Activated CD4-positive, alpha-beta memory T cell treated with anti-CD3 and anti-CD28 coated beads for 36 hours (primary cell): ENCODE measurements around the gene TRIM27. TPM values are rescaled to one million over a fixed set of nuclear protein-coding genes. Genes with fewer than 3 reads are reported as not detected.
"Not testable (repeated sequence)": the region's sequence is repeated elsewhere in the genome, so short reads cannot be mapped to it uniquely, and the experiment has no call there.

Experiments used
- CTCF ChIA-PET: fragments of 350-600 bp; sonication (Branson Sonifier 250); formaldehyde crosslinking; loops from one replicate; lab custom pipeline; 2021; ENCODE audit warnings: antibody characterized with exemption, inconsistent platforms; lab: Charles Lee
- POLR2A ChIA-PET: fragments of 350-600 bp; sonication (Branson Sonifier 250); formaldehyde crosslinking; loops from one replicate; lab custom pipeline; 2021; ENCODE audit warnings: antibody characterized with exemption; lab: Charles Lee
- DNase-seq: peaks from one replicate; pipeline ENCODE4 v3.0.0-alpha.2; 2020
- H3K27ac Mint-ChIP-seq: one replicate; pipeline ENCODE4 v1.8.0; 2021; ENCODE audit warnings: mixed read lengths
- H3K27me3 Mint-ChIP-seq: one replicate; pipeline ENCODE4 v1.8.0; 2021; ENCODE audit warnings: mixed read lengths
- H3K36me3 Mint-ChIP-seq: one replicate; pipeline ENCODE4 v1.8.0; 2021; ENCODE audit warnings: mixed read lengths
- H3K4me1 Mint-ChIP-seq: one replicate; pipeline ENCODE4 v1.8.0; 2021; ENCODE audit warnings: low read depth, mixed read lengths
- H3K4me3 Mint-ChIP-seq: one replicate; pipeline ENCODE4 v1.8.0; 2021; ENCODE audit warnings: mild to moderate bottlenecking, mixed read lengths
- H3K9me3 Mint-ChIP-seq: one replicate; pipeline ENCODE4 v1.8.0; 2021; ENCODE audit warnings: mixed read lengths
- intact Hi-C: fragments of 100-400 bp; cut with micrococcal nuclease; formaldehyde crosslinking; loops from one replicate; pipeline ENCODE4 v1.15.1; 2023
- total RNA-seq, 2 experiments: library from RNA; stranded (reverse); gene quantifications; one replicate each; pipeline ENCODE4 v1.2.3, GENCODE V29; 2021

TRIM27 gene
- total RNA-seq, 2 experiments from 2014 or later, result 49.7 to 54.6 TPM

- peaks cover 27% of the 10 kb centered on the region for H3K4me1 Mint-ChIP-seq
- peaks cover 5% of the 10 kb centered on the region for H3K27me3 Mint-ChIP-seq
- no peak overlapping the region for H3K4me3 Mint-ChIP-seq
- peaks cover 6% of the 10 kb centered on the region for H3K36me3 Mint-ChIP-seq
- ChIA-PET CTCF (interaction anchor here (8.8 kb wide), 1 partner anchor 22 kb away, joined by 97 read pairs; no protein-coding TSS in a partner anchor), POLR2A (no interaction called here)
- no peak overlapping the region for H3K27ac Mint-ChIP-seq
- peaks cover 4% of the 10 kb centered on the region for H3K9me3 Mint-ChIP-seq
- intact Hi-C loops, result loop anchor here (10.0 kb wide), 2 partner anchors 1026 to 1716 kb away; a partner anchor contains a TSS
- DNase-seq, result no peak
Measured at GRCh38 chr6:28860581-28860980, 63.2 kb downstream of the TRIM27 start.

GRCh38 chr6:28858963-28859362 lies 64.8 kb downstream of the TRIM27 start:
- Mint-ChIP-seq H3K27ac (no peak overlapping the region), H3K36me3 (peaks cover 5% of the 10 kb centered on the region), H3K27me3 (peaks cover 5% of the 10 kb centered on the region), H3K4me1 (peaks cover 15% of the 10 kb centered on the region), H3K9me3 (peaks cover 2% of the 10 kb centered on the region), H3K4me3 (no peak overlapping the region)
- POLR2A ChIA-PET, result no interaction called here
- DNase-seq, result no peak
- CTCF ChIA-PET, result no interaction called here
- intact Hi-C loops, result no loop called here

- no peaks in the 10 kb centered on the region for H3K9me3 Mint-ChIP-seq
- intact Hi-C loops, result no loop called here
- H3K4me1 Mint-ChIP-seq, result no peaks in the 10 kb centered on the region
- CTCF ChIA-PET, result no interaction called here
- no peaks in the 10 kb centered on the region for H3K36me3 Mint-ChIP-seq
- DNase-seq, result no peak
- no peak overlapping the region for H3K27ac Mint-ChIP-seq
- H3K4me3 Mint-ChIP-seq, result no peak overlapping the region
- peaks cover 2% of the 10 kb centered on the region for H3K27me3 Mint-ChIP-seq
- POLR2A ChIA-PET, result no interaction called here
Measured at GRCh38 chr6:28856620-28857005, 67.2 kb downstream of the TRIM27 start.

DNA sequence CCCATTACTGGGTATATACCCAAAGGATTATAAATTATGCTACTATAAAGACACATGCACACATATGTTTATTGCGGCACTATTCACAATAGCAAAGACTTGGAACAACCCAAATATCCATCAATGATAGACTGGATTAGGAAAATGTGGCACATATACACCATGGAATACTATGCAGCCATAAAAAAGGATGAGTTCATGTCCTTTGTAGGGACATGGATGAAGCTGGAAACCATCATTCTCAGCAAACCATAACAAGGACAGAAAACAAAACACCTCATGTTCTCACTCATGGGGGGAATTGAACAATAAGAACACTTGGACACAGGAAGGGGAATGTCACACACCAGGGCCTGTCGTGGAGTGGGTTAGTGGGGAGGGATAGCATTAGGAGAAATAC lies 69.4 kb downstream of the TRIM27 start:
- POLR2A ChIA-PET, H3K27ac Mint-ChIP-seq, DNase-seq, intact Hi-C loops, H3K4me3 Mint-ChIP-seq, H3K4me1 Mint-ChIP-seq, H3K9me3 Mint-ChIP-seq, H3K27me3 Mint-ChIP-seq, CTCF ChIA-PET, H3K36me3 Mint-ChIP-seq: not testable (repeated sequence)

Other genes starting within 250 kb of the TRIM27 start
- gene ZNF311, start 81.3 kb upstream of the TRIM27 start, total RNA-seq, result 1 to 10 TPM in 1 of 2 experiments, under 1 TPM in 1; 0.99 to 1.3 TPM
- not detected for gene OR2W1, start 121.2 kb upstream of the TRIM27 start, total RNA-seq
- not detected for gene OR2B3, start 163.3 kb upstream of the TRIM27 start, total RNA-seq
- not detected for gene OR2J1, start 175.5 kb upstream of the TRIM27 start, total RNA-seq
- gene OR2J3, start 184.1 kb upstream of the TRIM27 start, total RNA-seq, result not detected
- not detected for gene OR2J2, start 246.9 kb upstream of the TRIM27 start, total RNA-seq